ENCODE measurements around the gene TRIM69. TPM values are rescaled to one million over a fixed set of nuclear protein-coding genes. Genes with fewer than 3 reads are reported as not detected.

Gene TRIM69
- total and polyA plus RNA-seq, 12 donors, result 25.2 to 146 (median 69.0) TPM

DNA sequence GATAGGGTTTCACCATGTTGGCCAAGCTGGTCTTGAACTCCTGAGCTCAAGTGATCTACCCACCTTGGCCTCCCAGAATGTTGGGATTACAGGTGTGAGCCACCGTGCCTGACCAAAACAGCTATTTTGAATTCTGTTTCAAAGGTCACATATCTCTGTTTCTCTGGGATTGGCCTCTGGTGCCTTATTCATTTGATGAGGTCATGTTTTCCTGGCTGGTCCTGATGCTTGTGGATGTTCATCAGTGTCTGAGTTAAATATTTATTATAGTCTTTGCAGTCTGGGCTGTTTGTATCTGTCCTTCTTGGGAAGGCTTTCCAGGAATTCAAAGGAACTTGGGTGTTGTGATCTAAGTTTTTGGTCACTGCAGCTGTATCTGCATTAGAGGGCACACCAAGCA, 30.3 kb upstream of the TRIM69 start:
- H3K4me1 ChIP-seq, result peaks cover 0 to 13% (median 0%) of the 10 kb centered on the region in 9 donors
- H3K27me3 ChIP-seq, result no peaks in the 10 kb centered on the region
- no peak overlapping the region for H3K4me3 ChIP-seq
- TF ChIP-seq, protein P1, sequence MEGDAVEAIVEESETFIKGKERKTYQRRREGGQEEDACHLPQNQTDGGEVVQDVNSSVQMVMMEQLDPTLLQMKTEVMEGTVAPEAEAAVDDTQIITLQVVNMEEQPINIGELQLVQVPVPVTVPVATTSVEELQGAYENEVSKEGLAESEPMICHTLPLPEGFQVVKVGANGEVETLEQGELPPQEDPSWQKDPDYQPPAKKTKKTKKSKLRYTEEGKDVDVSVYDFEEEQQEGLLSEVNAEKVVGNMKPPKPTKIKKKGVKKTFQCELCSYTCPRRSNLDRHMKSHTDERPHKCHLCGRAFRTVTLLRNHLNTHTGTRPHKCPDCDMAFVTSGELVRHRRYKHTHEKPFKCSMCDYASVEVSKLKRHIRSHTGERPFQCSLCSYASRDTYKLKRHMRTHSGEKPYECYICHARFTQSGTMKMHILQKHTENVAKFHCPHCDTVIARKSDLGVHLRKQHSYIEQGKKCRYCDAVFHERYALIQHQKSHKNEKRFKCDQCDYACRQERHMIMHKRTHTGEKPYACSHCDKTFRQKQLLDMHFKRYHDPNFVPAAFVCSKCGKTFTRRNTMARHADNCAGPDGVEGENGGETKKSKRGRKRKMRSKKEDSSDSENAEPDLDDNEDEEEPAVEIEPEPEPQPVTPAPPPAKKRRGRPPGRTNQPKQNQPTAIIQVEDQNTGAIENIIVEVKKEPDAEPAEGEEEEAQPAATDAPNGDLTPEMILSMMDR (IDR thresholded peaks at IDR 0.05), result no peak
- ATAC-seq, result no peak
- DNase-seq, result no peak
- intact Hi-C loops (cut with DNase I), result loop anchor here in 2 of 10 donors (5.0 kb wide), 1 partner anchor 39 kb away; no protein-coding TSS in a partner anchor
- H3K27ac ChIP-seq, result no peak overlapping the region
- H3K9me3 ChIP-seq, result peaks cover 0 to 22% (median 0%) of the 10 kb centered on the region in 11 donors
- H3K36me3 ChIP-seq, result no peaks in the 10 kb centered on the region
- WGBS, 2 donors, result 74 to 81% methylated on average over 1 of the region's 1 CpG

DNA sequence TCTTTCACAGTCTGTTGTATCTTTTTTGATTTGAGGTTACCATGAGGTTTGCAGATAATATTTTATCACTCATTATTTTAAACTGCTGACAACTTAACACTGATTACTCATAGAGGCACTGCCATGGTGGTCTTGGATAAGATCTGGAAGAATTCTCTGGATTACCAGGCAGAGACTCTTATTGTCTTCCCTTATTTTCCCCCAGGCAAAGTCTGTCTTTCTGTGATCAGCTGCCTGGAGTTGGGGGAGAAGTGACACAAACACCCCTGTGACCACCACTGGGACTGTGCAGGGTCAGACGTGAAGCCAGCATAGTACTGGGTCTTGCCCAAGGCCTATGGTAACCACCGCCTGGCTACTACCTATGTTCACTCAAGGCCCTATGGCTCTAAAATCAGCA, 29.9 kb upstream of the TRIM69 start:
- Histone ChIP-seq H3K4me1 (peaks cover 0 to 13% (median 0%) of the 10 kb centered on the region in 9 donors), H3K27me3 (no peaks in the 10 kb centered on the region), H3K27ac (no peak overlapping the region), H3K36me3 (no peaks in the 10 kb centered on the region), H3K9me3 (peaks cover 0 to 22% (median 0%) of the 10 kb centered on the region in 11 donors), H3K4me3 (no peak overlapping the region)
- WGBS, 2 donors, result 98% methylated on average over 2 of the region's 2 CpGs
- DNase-seq (no peak), ATAC-seq (no peak)
- TF ChIP-seq, protein P1 (IDR thresholded peaks at IDR 0.05), result no peak
- intact Hi-C loops (cut with DNase I), result loop anchor here in 2 of 10 donors (5.0 kb wide), 1 partner anchor 39 kb away; no protein-coding TSS in a partner anchor

DNA sequence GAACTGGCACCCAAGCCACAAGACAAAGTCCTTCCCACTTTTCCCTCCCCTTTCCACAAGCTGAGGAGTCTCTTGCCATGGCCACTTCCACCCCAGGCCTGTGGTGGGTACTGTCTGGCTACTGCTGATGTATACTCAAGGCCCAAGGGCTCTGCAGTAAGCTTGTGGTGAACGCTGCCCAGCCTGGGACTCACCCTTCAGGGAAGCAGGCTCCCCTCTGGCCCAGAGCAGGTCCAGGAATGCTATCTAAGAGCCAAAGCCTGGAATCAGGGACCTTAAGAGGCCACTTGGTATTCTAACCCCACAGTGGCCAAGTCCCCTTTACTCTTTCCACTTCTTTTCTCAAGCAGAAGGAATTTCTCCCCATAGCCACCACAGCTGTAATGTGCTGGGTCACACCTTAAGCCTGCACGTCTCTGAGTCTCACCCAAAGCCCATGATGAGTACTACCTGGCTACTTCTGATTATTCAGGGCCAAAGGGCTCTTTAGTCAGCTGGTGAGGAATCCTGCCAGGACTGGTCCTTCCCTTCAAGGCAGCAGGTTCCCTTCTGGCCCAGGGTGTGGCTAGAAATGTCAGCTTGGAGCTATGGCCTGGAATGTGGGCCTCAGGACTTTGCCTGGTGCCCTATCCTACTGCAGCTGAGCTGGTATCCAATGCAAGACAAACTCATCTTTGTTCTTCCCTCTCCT, 29.2 kb upstream of the TRIM69 start:
- TF ChIP-seq, protein P1 (IDR thresholded peaks at IDR 0.05), result no peak
- H3K27ac ChIP-seq, result no peak overlapping the region
- H3K36me3 ChIP-seq, result no peaks in the 10 kb centered on the region
- 98% methylated on average over 2 of the region's 2 CpGs for WGBS, 2 donors
- no peak for ATAC-seq
- no peaks in the 10 kb centered on the region for H3K27me3 ChIP-seq
- intact Hi-C loops (cut with DNase I), result loop anchor here in 2 of 10 donors (5.0 kb wide), 1 partner anchor 40 kb away; no protein-coding TSS in a partner anchor
- DNase-seq, result no peak
- no peak overlapping the region for H3K4me3 ChIP-seq
- peaks cover 0 to 19% (median 0%) of the 10 kb centered on the region in 11 donors for H3K9me3 ChIP-seq
- H3K4me1 ChIP-seq, result peaks cover 0 to 13% (median 4%) of the 10 kb centered on the region in 9 donors

DNA sequence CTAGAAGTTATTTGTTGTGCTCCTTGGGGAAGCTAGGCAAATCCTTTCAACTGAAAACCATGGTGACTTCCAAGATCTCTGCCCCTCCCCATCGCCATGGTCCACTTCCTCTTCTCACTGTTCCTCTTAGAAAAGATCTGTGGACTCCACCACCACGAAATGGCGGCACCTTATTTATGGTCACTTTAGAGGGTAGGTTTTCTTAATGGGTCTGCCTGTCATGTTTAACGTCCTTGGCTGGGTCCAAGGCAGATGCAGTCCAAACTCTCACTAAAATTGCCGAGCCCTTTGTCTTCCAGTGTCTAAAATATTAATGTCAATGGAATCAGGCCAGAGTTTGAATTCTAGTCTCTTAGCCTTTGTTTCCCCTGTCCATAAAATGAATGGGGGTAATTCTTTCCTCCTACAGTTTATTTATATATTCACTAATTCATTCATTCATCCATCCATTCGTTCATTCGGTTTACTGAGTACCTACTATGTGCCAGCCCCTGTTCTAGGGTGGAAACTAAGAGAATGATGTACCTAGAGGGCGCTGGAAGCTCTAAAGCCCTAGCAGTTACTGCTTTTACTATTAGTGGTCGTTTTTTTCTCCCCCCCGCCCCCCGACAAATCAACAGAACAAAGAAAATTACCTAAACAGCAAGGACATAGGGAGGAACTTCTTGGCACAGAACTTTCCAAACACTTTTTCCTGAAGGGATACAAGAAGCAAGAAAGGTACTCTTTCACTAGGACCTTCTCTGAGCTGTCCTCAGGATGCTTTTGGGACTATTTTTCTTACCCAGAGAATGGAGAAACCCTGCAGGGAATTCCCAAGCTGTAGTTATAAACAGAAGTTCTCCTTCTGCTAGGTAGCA, 25.9 kb upstream of the TRIM69 start:
- DNase-seq (peak in 1 of 2 donors; percentile 48), ATAC-seq (peak in 2 of 8 donors; percentile 7 to 15)
- Histone ChIP-seq H3K27ac (peak overlapping the region; percentile 95 to 100 (median 99)), H3K36me3 (peaks cover 0 to 32% (median 2%) of the 10 kb centered on the region in 9 donors), H3K9me3 (no peaks in the 10 kb centered on the region), H3K27me3 (no peaks in the 10 kb centered on the region), H3K4me3 (peak overlapping the region; percentile 80 to 99 (median 91)), H3K4me1 (peaks cover under 1 to 38% (median 24%) of the 10 kb centered on the region in 9 donors)
- 23 to 27% methylated on average over 11 of the region's 11 CpGs for WGBS, 2 donors
- intact Hi-C loops (cut with DNase I), result loop anchor here in 6 of 10 donors (1.0 to 2.0 kb wide), 7 partner anchors 18 to 48 kb away; partner anchors contain the start of gene SPG11 (in 2 of the 6)
- TF ChIP-seq, protein P1 (IDR thresholded peaks at IDR 0.05), result peak in 5 of 9 donors; percentile 8 to 52 (median 38)

Measured in heart right ventricle (tissue), 16 donors.